ENCODE results near the gene PLPPR4. TPM values are rescaled to one million over a fixed set of nuclear protein-coding genes. Genes with fewer than 3 reads are reported as not detected.

The PLPPR4 gene
- total RNA-seq, 1 experiment from 2014 or later = not detected

- Histone ChIP-seq H3K4me1 (ENCODE audit: insufficient read depth, low read length, poor library complexity, severe bottlenecking) (no peaks in the 10 kb centered on the region), H3K9me3 (ENCODE audit: low read depth, low read length, poor library complexity, severe bottlenecking) (no peaks in the 10 kb centered on the region), H3K4me3 (ENCODE audit: low read depth, low read length, poor library complexity, severe bottlenecking) (no peak overlapping the region), H3K27me3 (replicated peaks; ENCODE audit: insufficient read depth, low read depth, low read length, poor library complexity) (no peaks in the 10 kb centered on the region), H3K36me3 (ENCODE audit: insufficient read depth, low read length, poor library complexity, severe bottlenecking) (no peaks in the 10 kb centered on the region), H3K27ac (ENCODE audit: low read depth, low read length, poor library complexity, severe bottlenecking) (no peak overlapping the region)
- POLR2A ChIA-PET (ENCODE audit: low non-redundant PET) = no interaction called here
- intact Hi-C loops (cut with micrococcal nuclease; ENCODE audit: unreplicated experiment) = no loop called here
- TF ChIP-seq CTCF (conservative IDR thresholded peaks at IDR 0.05; ENCODE audit: low read depth, low read length) = no peak
- TF ChIP-seq EZH2 (IDR thresholded peaks at IDR 0.05; ENCODE audit: borderline replicate concordance, low read depth, low read length, poor library complexity, severe bottlenecking) = no peak
- CTCF ChIA-PET = no interaction called here
- no TSS peak for BruUV-seq (replicated peaks)
- no peak for DNase-seq (ENCODE audit: low spot score)
These were observed 24.6 kb upstream of the PLPPR4 start for GRCh38 chr1:99239690-99240089.

GRCh38 chr1:99240621-99241020 lies 23.7 kb upstream of the PLPPR4 start:
- no peak for DNase-seq (ENCODE audit: low spot score)
- ChIA-PET POLR2A (ENCODE audit: low non-redundant PET) (no interaction called here), CTCF (no interaction called here)
- no peaks in the 10 kb centered on the region for H3K9me3 ChIP-seq (ENCODE audit: low read depth, low read length, poor library complexity, severe bottlenecking)
- no peak for TF ChIP-seq EZH2 (IDR thresholded peaks at IDR 0.05; ENCODE audit: borderline replicate concordance, low read depth, low read length, poor library complexity, severe bottlenecking)
- TF ChIP-seq CTCF (conservative IDR thresholded peaks at IDR 0.05; ENCODE audit: low read depth, low read length) = no peak
- no peaks in the 10 kb centered on the region for H3K4me1 ChIP-seq (ENCODE audit: insufficient read depth, low read length, poor library complexity, severe bottlenecking)
- no peaks in the 10 kb centered on the region for H3K27me3 ChIP-seq (replicated peaks; ENCODE audit: insufficient read depth, low read depth, low read length, poor library complexity)
- no TSS peak for BruUV-seq (replicated peaks)
- no peak overlapping the region for H3K4me3 ChIP-seq (ENCODE audit: low read depth, low read length, poor library complexity, severe bottlenecking)
- intact Hi-C loops (cut with micrococcal nuclease; ENCODE audit: unreplicated experiment) = no loop called here
- no peaks in the 10 kb centered on the region for H3K36me3 ChIP-seq (ENCODE audit: insufficient read depth, low read length, poor library complexity, severe bottlenecking)
- H3K27ac ChIP-seq (ENCODE audit: low read depth, low read length, poor library complexity, severe bottlenecking) = no peak overlapping the region

- CTCF ChIA-PET = no interaction called here
- Histone ChIP-seq H3K4me1 (ENCODE audit: insufficient read depth, low read length, poor library complexity, severe bottlenecking) (no peaks in the 10 kb centered on the region), H3K27ac (ENCODE audit: low read depth, low read length, poor library complexity, severe bottlenecking) (no peak overlapping the region), H3K9me3 (ENCODE audit: low read depth, low read length, poor library complexity, severe bottlenecking) (no peaks in the 10 kb centered on the region), H3K4me3 (ENCODE audit: low read depth, low read length, poor library complexity, severe bottlenecking) (no peak overlapping the region), H3K27me3 (replicated peaks; ENCODE audit: insufficient read depth, low read depth, low read length, poor library complexity) (no peaks in the 10 kb centered on the region), H3K36me3 (ENCODE audit: insufficient read depth, low read length, poor library complexity, severe bottlenecking) (no peaks in the 10 kb centered on the region)
- TF ChIP-seq CTCF (conservative IDR thresholded peaks at IDR 0.05; ENCODE audit: low read depth, low read length) (no peak), EZH2 (IDR thresholded peaks at IDR 0.05; ENCODE audit: borderline replicate concordance, low read depth, low read length, poor library complexity, severe bottlenecking) (no peak)
- POLR2A ChIA-PET (ENCODE audit: low non-redundant PET) = no interaction called here
- no TSS peak for BruUV-seq (replicated peaks)
- no peak for DNase-seq (ENCODE audit: low spot score)
- intact Hi-C loops (cut with micrococcal nuclease; ENCODE audit: unreplicated experiment) = no loop called here
These were observed 18.1 kb upstream of the PLPPR4 start for GRCh38 chr1:99246152-99246551.
